Cardiac muscle cell (in vitro differentiated cells and primary cell): ENCODE measurements around the gene POLD2. TPM values are rescaled to one million over a fixed set of nuclear protein-coding genes. Genes with fewer than 3 reads are reported as not detected.
A peak's percentile ranks its signal among the peaks of the same experiment; 100 is the strongest.

Experiments used
- DNase-seq, 2 donors: peaks; one replicate each; pipeline versions ENCODE4 v3.0.0 to v3.0.0-alpha.2; 2010 to 2017; ENCODE audit warnings: low read depth in 1 of 2, low spot score in 1 of 2
- H3K27ac ChIP-seq: fragments of 200-600 bp; sonication (generic); 2 replicates; pipeline ENCODE4 v1.5.1; 2016
- H3K27me3 ChIP-seq: fragments of 200-600 bp; sonication (generic); 2 replicates; pipeline ENCODE4 v1.6.0; 2016; ENCODE audit warnings: control low read depth
- H3K36me3 ChIP-seq: fragments of 200-600 bp; sonication (generic); 2 replicates; pipeline ENCODE4 v1.5.1; 2016; ENCODE audit warnings: control low read depth
- H3K4me1 ChIP-seq: fragments of 200-600 bp; sonication (generic); 2 replicates; pipeline ENCODE4 v1.8.1; 2017; ENCODE audit warnings: low read depth, mild to moderate bottlenecking, mixed run types
- H3K4me3 ChIP-seq: fragments of 200-600 bp; sonication (generic); 2 replicates; pipeline ENCODE4 v1.5.1; 2016; ENCODE audit warnings: mild to moderate bottlenecking
- H3K9me3 ChIP-seq: fragments of 200-600 bp; sonication (generic); 2 replicates; pipeline ENCODE4 v1.5.1; 2017; ENCODE audit warnings: low read depth, mild to moderate bottlenecking, control low read depth
- polyA plus RNA-seq: library from polyadenylated mRNA; unstranded; fragments of >200 nt; fragmentation: Nextera tagmentation; extraction: Ambion mirVana; gene quantifications from 2 replicates; pipeline ENCODE4 v1.2.1, GENCODE V29; 2016
- total RNA-seq: library from RNA; depleted of rRNA; stranded (reverse); fragments of >200 nt; gene quantifications from 2 replicates; pipeline ENCODE4 v1.2.3, GENCODE V29; 2016
- TF ChIP-seq, protein P1 (sequence below): IDR thresholded peaks from 2 replicates; pipeline ENCODE4 v1.5.1; 2012; ENCODE audit warnings: low read depth, mild to moderate bottlenecking, low read length

POLD2 gene
- total and polyA plus RNA-seq, 2 experiments from 2014 or later = 133 to 194 TPM

DNA sequence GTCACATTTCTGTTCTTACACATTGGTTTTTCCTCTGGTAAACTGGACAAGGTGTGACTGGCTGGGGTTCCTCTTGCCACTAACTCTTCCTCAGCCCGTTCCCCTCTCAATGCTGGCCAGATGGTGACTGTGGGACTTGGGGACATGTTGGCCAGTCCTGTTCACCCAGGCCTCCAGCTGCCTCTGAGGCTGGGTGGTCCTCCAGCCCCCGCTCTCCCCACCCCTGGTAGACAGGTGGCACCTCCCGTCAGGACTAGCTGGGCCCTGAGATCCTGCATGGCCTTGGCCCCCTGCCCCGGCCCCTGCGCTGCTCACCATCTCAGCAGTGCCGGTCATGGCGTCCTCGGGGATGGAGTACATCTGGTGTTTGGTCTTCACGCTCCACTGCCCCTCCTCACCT lies 28.6 kb upstream of the POLD2 start:
- TF ChIP-seq, protein P1, sequence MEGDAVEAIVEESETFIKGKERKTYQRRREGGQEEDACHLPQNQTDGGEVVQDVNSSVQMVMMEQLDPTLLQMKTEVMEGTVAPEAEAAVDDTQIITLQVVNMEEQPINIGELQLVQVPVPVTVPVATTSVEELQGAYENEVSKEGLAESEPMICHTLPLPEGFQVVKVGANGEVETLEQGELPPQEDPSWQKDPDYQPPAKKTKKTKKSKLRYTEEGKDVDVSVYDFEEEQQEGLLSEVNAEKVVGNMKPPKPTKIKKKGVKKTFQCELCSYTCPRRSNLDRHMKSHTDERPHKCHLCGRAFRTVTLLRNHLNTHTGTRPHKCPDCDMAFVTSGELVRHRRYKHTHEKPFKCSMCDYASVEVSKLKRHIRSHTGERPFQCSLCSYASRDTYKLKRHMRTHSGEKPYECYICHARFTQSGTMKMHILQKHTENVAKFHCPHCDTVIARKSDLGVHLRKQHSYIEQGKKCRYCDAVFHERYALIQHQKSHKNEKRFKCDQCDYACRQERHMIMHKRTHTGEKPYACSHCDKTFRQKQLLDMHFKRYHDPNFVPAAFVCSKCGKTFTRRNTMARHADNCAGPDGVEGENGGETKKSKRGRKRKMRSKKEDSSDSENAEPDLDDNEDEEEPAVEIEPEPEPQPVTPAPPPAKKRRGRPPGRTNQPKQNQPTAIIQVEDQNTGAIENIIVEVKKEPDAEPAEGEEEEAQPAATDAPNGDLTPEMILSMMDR = no peak
- Histone ChIP-seq H3K36me3 (no peaks in the 10 kb centered on the region), H3K4me1 (peaks cover 18% of the 10 kb centered on the region), H3K4me3 (no peak overlapping the region), H3K27me3 (no peaks in the 10 kb centered on the region), H3K9me3 (no peaks in the 10 kb centered on the region), H3K27ac (no peak overlapping the region)
- DNase-seq = no peak

DNA sequence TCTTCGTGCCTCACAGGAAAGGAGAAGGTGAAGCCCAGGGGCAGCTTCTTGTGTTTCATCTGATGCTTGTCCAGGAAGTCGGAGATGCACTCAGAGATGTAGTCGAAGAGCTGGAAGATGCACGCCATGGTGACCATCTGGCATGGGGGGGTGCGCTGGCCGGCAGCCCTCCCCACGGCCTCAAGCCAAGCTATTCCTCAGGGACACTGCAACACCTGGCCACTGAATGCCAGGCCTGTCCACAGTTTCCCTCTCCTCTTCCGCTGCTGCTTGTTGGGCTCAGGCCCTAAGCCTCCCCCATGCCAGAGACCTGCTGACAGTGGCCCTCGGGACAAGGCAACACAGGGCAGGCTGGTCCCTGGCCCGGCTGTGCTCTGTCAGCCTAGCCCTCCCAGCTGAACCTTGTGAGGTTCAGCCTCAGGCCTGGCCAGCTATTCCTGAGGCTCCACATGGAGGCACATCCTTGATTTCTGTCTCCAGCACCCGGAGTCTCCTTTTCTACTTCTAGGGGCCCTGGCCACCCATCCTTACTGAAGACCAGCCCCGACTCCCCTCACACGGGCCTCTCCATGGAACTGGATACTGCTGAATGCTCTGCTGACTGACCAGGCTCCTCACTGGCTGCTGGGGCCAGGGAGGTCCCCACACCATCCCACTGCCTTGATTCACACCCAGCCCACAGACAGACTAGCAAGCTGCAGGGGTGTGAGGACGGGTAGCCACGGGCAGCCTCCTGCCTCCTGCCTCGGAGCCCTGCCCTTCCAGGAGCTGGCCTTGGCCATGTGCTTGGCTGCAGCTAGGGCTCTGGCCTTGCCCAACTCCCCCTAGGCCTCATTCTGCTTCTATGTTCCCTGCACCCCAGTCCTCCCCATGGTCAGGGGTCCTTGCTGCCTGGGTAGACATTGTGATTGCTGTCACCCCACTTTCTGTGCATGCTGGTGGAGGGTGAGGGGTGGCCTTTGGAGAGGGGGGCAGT lies 27.9 kb upstream of the POLD2 start:
- Histone ChIP-seq H3K36me3 (no peaks in the 10 kb centered on the region), H3K27me3 (no peaks in the 10 kb centered on the region), H3K27ac (no peak overlapping the region), H3K4me3 (no peak overlapping the region), H3K9me3 (no peaks in the 10 kb centered on the region), H3K4me1 (peaks cover 18% of the 10 kb centered on the region)
- no peak for DNase-seq
- TF ChIP-seq, protein P1 = no peak

DNA sequence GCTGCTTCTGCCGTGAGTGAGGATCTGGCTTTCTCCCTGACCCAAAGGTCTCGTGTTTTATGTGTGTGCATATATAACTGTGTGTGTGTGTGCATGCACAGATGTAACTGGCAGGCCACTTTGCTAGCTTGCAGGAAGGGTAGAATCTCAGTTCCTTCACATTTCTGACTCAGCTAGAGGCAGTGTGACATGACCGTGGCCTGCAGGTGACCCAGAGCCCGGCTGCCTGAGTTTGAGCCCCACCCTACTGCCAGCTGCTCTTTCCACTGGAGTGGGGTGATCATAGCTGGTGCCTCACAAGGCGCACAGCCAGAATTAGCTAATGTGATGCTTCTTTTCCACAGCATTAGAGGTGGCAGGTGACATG lies 27.1 kb upstream of the POLD2 start:
- Histone ChIP-seq H3K36me3 (no peaks in the 10 kb centered on the region), H3K27ac (peak overlapping the region; percentile 3)

DNA sequence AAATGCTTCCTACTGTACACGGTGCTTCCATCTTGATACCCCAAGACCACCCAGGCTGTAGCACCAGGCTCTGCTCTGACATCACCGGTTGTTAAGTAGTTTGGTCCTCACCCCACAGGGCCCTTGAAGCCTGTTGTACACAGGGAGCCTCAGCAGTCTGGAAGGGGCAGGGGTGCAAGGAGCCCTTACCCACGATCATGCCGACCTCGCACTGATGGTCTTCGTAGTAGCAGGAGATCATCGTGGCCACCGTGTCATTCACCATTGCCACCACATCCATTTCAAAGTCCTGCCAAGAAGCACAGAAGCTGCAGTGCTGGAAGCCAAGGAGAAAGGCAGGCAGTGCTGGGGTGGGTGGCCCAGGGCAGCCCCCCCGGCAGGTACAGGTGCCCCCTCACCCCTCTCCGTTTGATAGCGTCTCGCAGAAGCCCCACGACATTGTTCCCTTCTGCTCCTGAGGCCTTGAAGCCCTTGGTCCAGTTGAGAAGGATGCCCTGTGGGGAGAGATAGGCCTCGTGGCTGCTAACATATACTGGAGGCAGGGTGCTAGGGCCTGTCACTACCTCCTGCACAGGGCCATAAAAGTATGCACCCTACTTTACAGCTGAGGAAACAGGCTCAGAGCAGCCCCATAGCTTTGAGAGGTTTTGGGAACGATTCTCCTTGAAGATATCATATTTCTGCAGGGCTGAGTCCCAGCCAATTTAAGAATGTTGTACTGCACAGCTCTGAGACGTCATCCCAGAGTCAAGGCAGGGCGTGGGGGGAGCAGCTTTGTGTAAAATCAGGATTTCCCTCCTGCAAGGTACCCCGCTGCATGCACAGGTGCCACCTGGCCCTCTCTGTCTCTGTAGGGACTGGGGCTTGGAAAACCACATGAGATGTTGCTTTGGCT lies 26.5 kb upstream of the POLD2 start:
- H3K9me3 ChIP-seq = no peaks in the 10 kb centered on the region
- peak overlapping the region; percentile 3 for H3K27ac ChIP-seq
- peaks cover 22% of the 10 kb centered on the region for H3K4me1 ChIP-seq
- no peak overlapping the region for H3K4me3 ChIP-seq
- no peaks in the 10 kb centered on the region for H3K27me3 ChIP-seq
- peak in 1 of 2 donors; percentile 10 for DNase-seq
- no peaks in the 10 kb centered on the region for H3K36me3 ChIP-seq
- TF ChIP-seq, protein P1 = no peak

More for the DNA sequence above, 27.1 kb upstream of the POLD2 start:
- TF ChIP-seq, protein P1 = no peak
- peaks cover 20% of the 10 kb centered on the region for H3K4me1 ChIP-seq
- H3K27me3 ChIP-seq = no peaks in the 10 kb centered on the region
- no peaks in the 10 kb centered on the region for H3K9me3 ChIP-seq
- no peak overlapping the region for H3K4me3 ChIP-seq
- no peak for DNase-seq

DNA sequence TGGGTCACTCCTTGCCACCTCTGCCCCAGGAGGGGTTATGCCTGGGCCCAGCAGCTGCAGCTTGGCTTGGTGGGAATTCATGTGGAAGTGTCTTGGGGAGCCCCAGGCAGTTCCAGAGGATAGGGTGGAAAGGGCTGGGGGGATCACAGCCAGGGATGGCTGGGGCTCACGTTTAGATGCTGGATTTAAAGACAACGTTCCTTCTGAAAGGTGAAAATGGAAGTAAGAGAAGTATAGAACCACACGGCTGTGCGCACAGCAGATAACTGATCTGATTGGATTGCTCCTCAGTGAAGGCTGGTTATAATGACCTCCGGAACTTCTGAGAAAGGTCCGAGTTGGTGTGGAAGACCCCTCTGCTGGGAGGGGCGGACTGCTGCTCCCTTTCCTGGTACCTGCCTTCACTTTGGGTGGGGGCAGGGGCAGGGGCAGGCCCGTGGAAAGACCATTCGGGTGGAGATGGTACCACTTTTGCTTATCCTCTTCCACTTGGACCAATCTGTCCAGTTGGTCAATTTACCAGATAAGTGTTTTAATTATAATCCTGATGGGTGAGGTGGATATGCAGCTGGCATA lies 25.7 kb upstream of the POLD2 start:
- DNase-seq = no peak
- peaks cover 22% of the 10 kb centered on the region for H3K4me1 ChIP-seq

More for the DNA sequence above, 25.7 kb upstream of the POLD2 start:
- H3K9me3 ChIP-seq = no peaks in the 10 kb centered on the region
- no peaks in the 10 kb centered on the region for H3K27me3 ChIP-seq
- H3K36me3 ChIP-seq = no peaks in the 10 kb centered on the region
- no peak overlapping the region for H3K4me3 ChIP-seq
- TF ChIP-seq, protein P1 = no peak
- H3K27ac ChIP-seq = no peak overlapping the region
